ENCODE results near the gene DIAPH2. TPM values are rescaled to one million over a fixed set of nuclear protein-coding genes. Genes with fewer than 3 reads are reported as not detected.

The DIAPH2 gene
- total RNA-seq, 1 experiment from 2014 or later = 15.9 TPM

- TF ChIP-seq, protein P1, sequence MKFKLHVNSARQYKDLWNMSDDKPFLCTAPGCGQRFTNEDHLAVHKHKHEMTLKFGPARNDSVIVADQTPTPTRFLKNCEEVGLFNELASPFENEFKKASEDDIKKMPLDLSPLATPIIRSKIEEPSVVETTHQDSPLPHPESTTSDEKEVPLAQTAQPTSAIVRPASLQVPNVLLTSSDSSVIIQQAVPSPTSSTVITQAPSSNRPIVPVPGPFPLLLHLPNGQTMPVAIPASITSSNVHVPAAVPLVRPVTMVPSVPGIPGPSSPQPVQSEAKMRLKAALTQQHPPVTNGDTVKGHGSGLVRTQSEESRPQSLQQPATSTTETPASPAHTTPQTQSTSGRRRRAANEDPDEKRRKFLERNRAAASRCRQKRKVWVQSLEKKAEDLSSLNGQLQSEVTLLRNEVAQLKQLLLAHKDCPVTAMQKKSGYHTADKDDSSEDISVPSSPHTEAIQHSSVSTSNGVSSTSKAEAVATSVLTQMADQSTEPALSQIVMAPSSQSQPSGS (CRISPR knock-in tag; IDR thresholded peaks at IDR 0.05; ENCODE audit: borderline replicate concordance, low read depth) = no peak
- TF ChIP-seq ZNF232 (CRISPR knock-in tag; IDR thresholded peaks at IDR 0.05) = no peak
- no peak for TF ChIP-seq ZNF396 (CRISPR knock-in tag; IDR thresholded peaks at IDR 0.05; ENCODE audit: borderline replicate concordance)
- TF ChIP-seq ATF1 (CRISPR knock-in tag; IDR thresholded peaks at IDR 0.05) = no peak
Measured at GRCh38 chrX:97266406-97267121, 581.9 kb downstream of the DIAPH2 start (continued).

GRCh38 chrX:97267396-97268181 lies 582.9 kb downstream of the DIAPH2 start:
- ChIA-PET POLR2A (no interaction called here), CTCF (interaction anchor here (0.7 kb wide), 1 partner anchor 31 kb away, joined by 3 read pairs; no protein-coding TSS in a partner anchor)
- Mint-ChIP-seq H3K4me1 (peaks cover 25% of the 10 kb centered on the region), H3K27me3 (ENCODE audit: low read depth) (no peaks in the 10 kb centered on the region), H3K4me3 (no peak overlapping the region), H3K9me3 (no peaks in the 10 kb centered on the region), H3K27ac (peak overlapping the region; percentile 76), H3K36me3 (no peaks in the 10 kb centered on the region)
- DNase-seq (ENCODE audit: low spot score) (no peak), ATAC-seq (no peak)
- TF ChIP-seq ZNF121 (CRISPR knock-in tag; IDR thresholded peaks at IDR 0.05) (no peak), SMAD4 (CRISPR knock-in tag; IDR thresholded peaks at IDR 0.05) (no peak), CREM (CRISPR knock-in tag; IDR thresholded peaks at IDR 0.05) (no peak), JUN (CRISPR knock-in tag; IDR thresholded peaks at IDR 0.05) (no peak), MYBL2 (CRISPR knock-in tag; IDR thresholded peaks at IDR 0.05) (no peak), RELA (CRISPR knock-in tag; IDR thresholded peaks at IDR 0.05; ENCODE audit: borderline replicate concordance) (no peak), CREB1 (CRISPR knock-in tag; IDR thresholded peaks at IDR 0.05) (no peak), HMGXB4 (CRISPR knock-in tag; IDR thresholded peaks at IDR 0.05) (no peak)
- TF ChIP-seq, protein P2, sequence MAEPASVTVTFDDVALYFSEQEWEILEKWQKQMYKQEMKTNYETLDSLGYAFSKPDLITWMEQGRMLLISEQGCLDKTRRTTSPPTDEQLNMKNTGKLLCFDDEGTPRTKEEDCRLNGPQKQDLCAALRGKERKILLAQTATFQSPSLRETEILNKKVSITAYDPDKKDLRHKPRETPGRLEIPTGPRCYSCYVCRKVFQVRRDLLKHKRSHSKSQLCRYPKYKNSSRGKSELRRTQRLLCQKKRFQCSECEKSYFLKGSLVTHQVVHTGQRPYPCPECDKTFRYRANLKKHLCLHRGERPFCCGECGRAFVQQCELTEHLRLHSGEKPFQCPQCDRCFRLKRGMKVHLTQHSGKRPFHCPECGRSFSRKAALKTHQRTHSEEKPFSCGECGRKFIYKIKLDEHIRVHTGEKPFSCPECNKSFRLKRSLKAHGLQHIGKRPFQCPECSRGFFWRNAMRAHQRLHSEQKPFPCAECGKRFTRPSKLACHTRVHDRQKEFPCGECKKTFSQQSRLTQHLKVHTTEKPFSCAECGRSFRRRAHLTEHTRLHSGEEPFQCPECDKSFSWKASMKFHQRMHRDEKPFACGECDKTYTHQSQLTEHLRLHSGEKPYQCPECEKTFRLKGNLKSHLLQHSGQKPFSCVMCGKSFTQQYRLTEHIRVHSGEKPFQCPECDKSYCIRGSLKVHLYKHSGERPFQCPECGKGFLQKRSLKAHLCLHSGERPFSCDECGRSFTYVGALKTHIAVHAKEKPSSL (CRISPR knock-in tag; conservative IDR thresholded peaks at IDR 0.05) = no peak
- TF ChIP-seq, protein P3, sequence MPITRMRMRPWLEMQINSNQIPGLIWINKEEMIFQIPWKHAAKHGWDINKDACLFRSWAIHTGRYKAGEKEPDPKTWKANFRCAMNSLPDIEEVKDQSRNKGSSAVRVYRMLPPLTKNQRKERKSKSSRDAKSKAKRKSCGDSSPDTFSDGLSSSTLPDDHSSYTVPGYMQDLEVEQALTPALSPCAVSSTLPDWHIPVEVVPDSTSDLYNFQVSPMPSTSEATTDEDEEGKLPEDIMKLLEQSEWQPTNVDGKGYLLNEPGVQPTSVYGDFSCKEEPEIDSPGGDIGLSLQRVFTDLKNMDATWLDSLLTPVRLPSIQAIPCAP (CRISPR knock-in tag; IDR thresholded peaks at IDR 0.05) = no peak
- TF ChIP-seq, protein P4, sequence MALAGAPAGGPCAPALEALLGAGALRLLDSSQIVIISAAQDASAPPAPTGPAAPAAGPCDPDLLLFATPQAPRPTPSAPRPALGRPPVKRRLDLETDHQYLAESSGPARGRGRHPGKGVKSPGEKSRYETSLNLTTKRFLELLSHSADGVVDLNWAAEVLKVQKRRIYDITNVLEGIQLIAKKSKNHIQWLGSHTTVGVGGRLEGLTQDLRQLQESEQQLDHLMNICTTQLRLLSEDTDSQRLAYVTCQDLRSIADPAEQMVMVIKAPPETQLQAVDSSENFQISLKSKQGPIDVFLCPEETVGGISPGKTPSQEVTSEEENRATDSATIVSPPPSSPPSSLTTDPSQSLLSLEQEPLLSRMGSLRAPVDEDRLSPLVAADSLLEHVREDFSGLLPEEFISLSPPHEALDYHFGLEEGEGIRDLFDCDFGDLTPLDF (CRISPR knock-in tag; IDR thresholded peaks at IDR 0.05) = no peak
- TF ChIP-seq, protein P5, sequence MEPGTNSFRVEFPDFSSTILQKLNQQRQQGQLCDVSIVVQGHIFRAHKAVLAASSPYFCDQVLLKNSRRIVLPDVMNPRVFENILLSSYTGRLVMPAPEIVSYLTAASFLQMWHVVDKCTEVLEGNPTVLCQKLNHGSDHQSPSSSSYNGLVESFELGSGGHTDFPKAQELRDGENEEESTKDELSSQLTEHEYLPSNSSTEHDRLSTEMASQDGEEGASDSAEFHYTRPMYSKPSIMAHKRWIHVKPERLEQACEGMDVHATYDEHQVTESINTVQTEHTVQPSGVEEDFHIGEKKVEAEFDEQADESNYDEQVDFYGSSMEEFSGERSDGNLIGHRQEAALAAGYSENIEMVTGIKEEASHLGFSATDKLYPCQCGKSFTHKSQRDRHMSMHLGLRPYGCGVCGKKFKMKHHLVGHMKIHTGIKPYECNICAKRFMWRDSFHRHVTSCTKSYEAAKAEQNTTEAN (CRISPR knock-in tag; IDR thresholded peaks at IDR 0.05) = no peak
